T-helper 1 cell treated with Interleukin-12 subunit alpha and Interleukin-12 subunit beta and Interleukin-4 antibody, amounts not matched to agents 30 μg/mL and 1 μg/mL, for 36 hours (primary cell): ENCODE results near the gene CCDC85C.

Experiments
- H3K27ac Mint-ChIP-seq: one replicate; pipeline ENCODE4 v1.8.0; 2021; ENCODE audit warnings: mild to moderate bottlenecking, mixed read lengths
- H3K27me3 Mint-ChIP-seq: one replicate; pipeline ENCODE4 v1.8.0; 2021; ENCODE audit warnings: low read depth, mixed read lengths
- H3K36me3 Mint-ChIP-seq: one replicate; pipeline ENCODE4 v1.8.0; 2021; ENCODE audit warnings: low read depth, mixed read lengths
- H3K4me1 Mint-ChIP-seq: one replicate; pipeline ENCODE4 v1.8.0; 2021; ENCODE audit warnings: low read depth, mixed read lengths
- H3K4me3 Mint-ChIP-seq: one replicate; pipeline ENCODE4 v1.8.0; 2021; ENCODE audit warnings: mild to moderate bottlenecking, moderate library complexity, mixed read lengths
- H3K9me3 Mint-ChIP-seq: one replicate; pipeline ENCODE4 v1.8.0; 2021; ENCODE audit warnings: mixed read lengths

Gene CCDC85C

GRCh38 chr14:99593971-99594841, 9.8 kb downstream of the CCDC85C start:
- H3K4me3 Mint-ChIP-seq, result no peak overlapping the region
- H3K27ac Mint-ChIP-seq, result peak overlapping the region; percentile 85
- no peaks in the 10 kb centered on the region for H3K9me3 Mint-ChIP-seq
- H3K36me3 Mint-ChIP-seq, result no peaks in the 10 kb centered on the region
- H3K27me3 Mint-ChIP-seq, result no peaks in the 10 kb centered on the region
- H3K4me1 Mint-ChIP-seq, result peaks cover 11% of the 10 kb centered on the region

GRCh38 chr14:99592933-99593753, 10.9 kb downstream of the CCDC85C start:
- Mint-ChIP-seq H3K9me3 (no peaks in the 10 kb centered on the region), H3K27me3 (no peaks in the 10 kb centered on the region), H3K4me1 (peaks cover 13% of the 10 kb centered on the region), H3K36me3 (no peaks in the 10 kb centered on the region), H3K4me3 (no peak overlapping the region), H3K27ac (no peak overlapping the region)

DNA sequence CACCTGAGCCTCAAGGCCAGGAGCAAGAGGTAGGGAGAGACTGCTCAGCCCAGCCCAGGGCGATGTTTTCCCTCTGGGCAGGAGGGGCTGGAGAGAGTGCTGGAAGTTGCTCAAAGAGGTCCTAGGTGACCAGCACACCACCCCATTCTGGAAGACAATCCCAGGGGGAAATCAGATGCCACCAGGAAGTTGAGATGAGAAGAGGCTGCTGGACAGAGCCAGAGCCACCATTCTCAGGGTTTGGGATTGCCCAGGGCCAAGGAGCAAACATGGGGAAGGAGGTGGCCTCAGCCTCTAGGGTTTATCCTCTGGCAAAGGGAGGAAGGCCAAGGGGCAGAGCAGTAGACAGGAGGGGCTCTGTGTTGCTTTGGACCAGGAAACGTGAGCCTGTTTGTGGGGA, 11.6 kb downstream of the CCDC85C start:
- peaks cover 13% of the 10 kb centered on the region for H3K4me1 Mint-ChIP-seq
- no peak overlapping the region for H3K27ac Mint-ChIP-seq

DNA sequence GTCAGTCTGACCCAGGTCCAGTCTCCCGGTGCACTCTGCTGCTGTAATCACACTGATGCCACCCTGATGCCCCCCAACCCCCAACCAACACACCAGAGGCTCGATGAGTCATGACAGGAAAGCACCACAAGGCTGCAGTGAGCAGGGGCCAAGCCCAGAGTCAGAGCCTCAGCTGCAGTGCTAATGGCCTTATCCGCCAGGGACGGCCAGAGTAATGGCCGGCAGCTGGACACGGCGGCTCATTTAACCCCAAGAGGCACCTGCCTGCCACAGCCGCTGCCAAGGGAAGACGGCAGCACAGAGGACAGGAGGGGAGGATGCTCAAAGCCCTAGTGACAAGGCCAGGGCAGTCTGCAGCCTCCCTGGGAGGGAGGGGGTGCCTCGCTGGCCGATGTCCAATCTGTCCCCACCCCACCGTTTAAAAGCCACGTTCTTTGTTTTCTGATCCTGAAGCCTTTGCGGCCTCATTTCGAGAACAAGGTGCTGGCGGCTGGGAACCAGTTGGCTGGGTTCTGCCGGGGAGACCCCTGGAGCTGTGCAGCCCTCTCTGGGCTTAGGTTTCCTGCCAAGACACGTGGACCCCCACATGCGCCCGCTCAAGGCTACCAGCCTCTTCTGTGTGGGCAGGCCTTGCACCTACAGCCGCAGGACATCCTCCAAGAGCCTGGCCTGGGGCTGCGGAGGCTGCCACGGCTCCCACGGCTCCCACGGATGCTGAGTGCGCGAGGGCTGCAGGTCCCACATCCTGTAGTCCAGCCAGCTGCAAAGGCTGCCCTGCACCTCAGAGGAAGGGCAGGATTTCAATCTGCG, 13.1 kb downstream of the CCDC85C start:
- peaks cover 11% of the 10 kb centered on the region for H3K4me1 Mint-ChIP-seq
- H3K36me3 Mint-ChIP-seq, result no peaks in the 10 kb centered on the region
- no peak overlapping the region for H3K4me3 Mint-ChIP-seq
- H3K9me3 Mint-ChIP-seq, result no peaks in the 10 kb centered on the region
- no peaks in the 10 kb centered on the region for H3K27me3 Mint-ChIP-seq
- no peak overlapping the region for H3K27ac Mint-ChIP-seq

More for the DNA sequence above, 11.6 kb downstream of the CCDC85C start:
- Mint-ChIP-seq H3K4me3 (no peak overlapping the region), H3K27me3 (no peaks in the 10 kb centered on the region), H3K9me3 (no peaks in the 10 kb centered on the region), H3K36me3 (no peaks in the 10 kb centered on the region)

GRCh38 chr14:99589651-99590530, 14.1 kb downstream of the CCDC85C start:
- no peaks in the 10 kb centered on the region for H3K36me3 Mint-ChIP-seq
- no peak overlapping the region for H3K27ac Mint-ChIP-seq
- no peaks in the 10 kb centered on the region for H3K9me3 Mint-ChIP-seq
- H3K4me1 Mint-ChIP-seq, result peaks cover 5% of the 10 kb centered on the region
- no peak overlapping the region for H3K4me3 Mint-ChIP-seq
- no peaks in the 10 kb centered on the region for H3K27me3 Mint-ChIP-seq

DNA sequence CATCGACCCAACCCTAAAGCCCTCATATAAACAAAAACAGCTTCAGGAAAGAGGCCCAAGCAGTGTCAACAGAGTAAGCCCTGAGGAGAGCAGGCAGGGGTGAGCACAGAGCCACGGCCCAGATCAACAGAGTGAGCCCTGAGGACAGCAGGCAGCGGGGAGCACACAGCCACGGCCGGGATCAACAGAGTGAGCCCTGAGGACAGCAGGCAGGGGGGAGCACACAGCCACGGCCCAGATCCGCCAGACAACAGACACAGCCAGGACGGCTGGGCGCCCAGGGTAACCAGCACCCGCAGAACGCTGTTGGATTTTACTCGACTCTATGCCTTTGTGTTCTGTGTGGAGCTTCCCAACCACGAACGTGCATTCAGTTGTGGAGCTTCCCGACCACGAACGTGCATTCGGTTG, 15.0 kb downstream of the CCDC85C start:
- H3K9me3 Mint-ChIP-seq, result no peaks in the 10 kb centered on the region
- no peaks in the 10 kb centered on the region for H3K36me3 Mint-ChIP-seq
- no peak overlapping the region for H3K27ac Mint-ChIP-seq
- no peaks in the 10 kb centered on the region for H3K27me3 Mint-ChIP-seq
- peaks cover 2% of the 10 kb centered on the region for H3K4me1 Mint-ChIP-seq
- H3K4me3 Mint-ChIP-seq, result no peak overlapping the region

DNA sequence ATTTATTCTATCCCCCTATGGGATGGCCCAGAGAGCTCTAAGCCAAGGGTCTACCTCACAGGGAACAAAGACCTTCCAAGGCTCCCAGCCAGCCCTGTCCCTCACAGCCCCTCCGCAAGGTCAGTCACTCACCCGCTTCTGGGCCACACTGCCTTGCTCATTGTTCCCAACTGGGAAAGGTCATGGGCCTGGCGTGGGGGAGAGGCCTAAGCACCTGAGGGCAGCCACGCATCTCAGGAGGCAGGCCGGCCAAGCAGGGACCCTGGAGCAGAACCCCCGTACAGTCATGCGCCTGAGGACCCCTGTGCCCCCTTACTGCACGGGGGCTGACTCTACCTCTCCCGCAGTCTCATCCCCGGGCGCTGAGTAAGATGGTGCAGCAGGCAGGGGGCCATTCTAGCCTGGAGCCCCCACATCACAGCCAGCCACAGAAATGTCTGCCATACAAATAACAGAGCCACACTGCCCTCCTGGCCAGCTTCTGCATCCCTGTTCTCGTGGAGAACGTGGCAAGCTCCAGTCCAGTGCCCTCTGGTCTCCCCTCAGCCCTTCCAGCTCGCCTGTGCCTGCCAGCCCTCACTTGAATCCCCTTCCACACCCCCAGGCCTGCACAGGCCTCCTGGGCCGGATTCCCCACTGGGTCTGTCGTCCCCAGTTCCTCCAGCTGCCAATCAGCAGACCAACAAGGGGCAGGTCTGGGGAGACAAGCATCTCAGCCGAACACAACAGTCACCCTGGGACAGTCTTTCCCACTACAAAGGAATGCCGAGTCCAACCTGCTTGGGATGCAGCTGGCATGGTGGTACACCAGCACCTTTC, 16.3 kb downstream of the CCDC85C start:
- H3K27ac Mint-ChIP-seq, result no peak overlapping the region
- H3K27me3 Mint-ChIP-seq, result no peaks in the 10 kb centered on the region

GRCh38 chr14:99586761-99587459, 17.1 kb downstream of the CCDC85C start:
- Mint-ChIP-seq H3K4me1 (peaks cover 2% of the 10 kb centered on the region), H3K9me3 (no peaks in the 10 kb centered on the region), H3K27me3 (no peaks in the 10 kb centered on the region), H3K36me3 (no peaks in the 10 kb centered on the region), H3K4me3 (no peak overlapping the region), H3K27ac (no peak overlapping the region)

More for the DNA sequence above, 16.3 kb downstream of the CCDC85C start:
- H3K4me3 Mint-ChIP-seq, result no peak overlapping the region
- H3K36me3 Mint-ChIP-seq, result no peaks in the 10 kb centered on the region
- peaks cover 2% of the 10 kb centered on the region for H3K4me1 Mint-ChIP-seq
- H3K9me3 Mint-ChIP-seq, result no peaks in the 10 kb centered on the region

GRCh38 chr14:99586054-99586760, 17.8 kb downstream of the CCDC85C start:
- no peaks in the 10 kb centered on the region for H3K27me3 Mint-ChIP-seq
- H3K27ac Mint-ChIP-seq, result no peak overlapping the region
- no peak overlapping the region for H3K4me3 Mint-ChIP-seq
- H3K36me3 Mint-ChIP-seq, result no peaks in the 10 kb centered on the region
- peaks cover 2% of the 10 kb centered on the region for H3K4me1 Mint-ChIP-seq
- no peaks in the 10 kb centered on the region for H3K9me3 Mint-ChIP-seq

DNA sequence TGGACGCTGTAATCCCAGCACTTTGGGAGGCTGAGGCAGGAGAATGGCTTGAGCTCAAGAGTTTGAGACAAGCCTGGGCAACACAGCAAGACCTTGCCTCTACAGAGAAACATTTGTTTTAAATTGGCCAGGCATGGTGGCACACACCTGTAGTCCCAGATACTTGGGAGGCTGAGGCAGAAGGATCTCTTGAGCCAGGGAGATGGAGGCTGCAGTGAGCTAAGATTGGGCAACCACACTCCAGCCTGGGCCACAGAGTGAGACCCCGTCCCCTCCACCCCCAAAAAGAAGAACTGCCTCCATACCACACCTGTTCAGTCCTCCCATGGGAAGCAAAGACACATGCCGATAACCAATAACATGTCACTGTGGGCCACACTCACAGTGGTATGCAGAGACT, 19.2 kb downstream of the CCDC85C start:
- Mint-ChIP-seq H3K9me3 (no peaks in the 10 kb centered on the region), H3K27ac (no peak overlapping the region), H3K36me3 (no peaks in the 10 kb centered on the region), H3K4me3 (no peak overlapping the region), H3K4me1 (peaks cover 2% of the 10 kb centered on the region), H3K27me3 (no peaks in the 10 kb centered on the region)

DNA sequence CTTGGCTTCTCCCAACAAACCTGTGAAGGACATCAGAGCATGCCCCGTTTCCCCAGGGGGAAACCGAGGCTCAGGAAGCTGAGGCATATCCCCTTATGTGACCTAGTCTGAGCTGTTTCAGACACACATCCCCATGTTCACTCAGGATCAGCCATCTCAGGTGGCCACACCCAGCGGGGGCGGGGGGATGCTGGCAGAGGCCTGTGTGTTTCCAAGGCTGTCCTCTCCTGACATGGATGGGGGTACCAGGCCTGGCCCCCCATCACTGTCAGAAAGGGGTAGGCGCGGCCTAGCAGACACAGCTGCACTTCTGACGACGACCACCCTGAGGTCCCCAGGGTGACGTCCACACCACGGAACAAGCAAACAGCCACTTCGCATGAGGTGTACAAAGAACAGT, 22.1 kb downstream of the CCDC85C start:
- Mint-ChIP-seq H3K27me3 (no peaks in the 10 kb centered on the region), H3K27ac (no peak overlapping the region), H3K9me3 (no peaks in the 10 kb centered on the region), H3K4me1 (no peaks in the 10 kb centered on the region), H3K36me3 (no peaks in the 10 kb centered on the region), H3K4me3 (no peak overlapping the region)

- H3K9me3 Mint-ChIP-seq, result no peaks in the 10 kb centered on the region
- no peaks in the 10 kb centered on the region for H3K27me3 Mint-ChIP-seq
- no peaks in the 10 kb centered on the region for H3K36me3 Mint-ChIP-seq
- H3K27ac Mint-ChIP-seq, result no peak overlapping the region
- no peaks in the 10 kb centered on the region for H3K4me1 Mint-ChIP-seq
- no peak overlapping the region for H3K4me3 Mint-ChIP-seq
These were observed 22.6 kb downstream of the CCDC85C start for GRCh38 chr14:99581374-99581773.
